Measurements from ENCODE around the gene ST6GAL2.

The ST6GAL2 gene

DNA sequence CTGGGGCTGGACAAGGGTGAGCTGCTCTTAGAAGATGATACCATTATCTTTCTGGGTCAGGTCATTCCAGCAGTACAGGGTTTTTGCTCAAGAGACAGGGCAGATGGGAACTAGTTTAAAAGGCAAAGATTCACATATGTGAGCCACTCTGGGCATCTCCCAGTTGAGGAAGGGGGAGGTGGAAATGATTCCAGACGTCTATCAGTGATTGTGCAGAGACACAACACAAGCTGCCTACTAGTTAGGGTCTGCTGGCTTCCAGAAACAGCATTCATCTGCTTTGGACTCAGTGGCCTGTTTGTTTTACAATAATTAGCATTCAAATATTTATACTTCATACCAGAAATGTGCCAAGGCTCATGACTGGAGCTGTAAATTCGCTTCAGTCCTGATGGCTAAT, 32.3 kb downstream of the ST6GAL2 start:
- Histone ChIP-seq H3K27ac (ENCODE audit: low read depth, low read length) (no peak overlapping the region), H3K4me2 (ENCODE audit: low read length) (no peak overlapping the region)
- no CpG with 5 or more reads among the region's 2 CpGs for WGBS (ENCODE audit: extremely low coverage, insufficient coverage, insufficient read length)

DNA sequence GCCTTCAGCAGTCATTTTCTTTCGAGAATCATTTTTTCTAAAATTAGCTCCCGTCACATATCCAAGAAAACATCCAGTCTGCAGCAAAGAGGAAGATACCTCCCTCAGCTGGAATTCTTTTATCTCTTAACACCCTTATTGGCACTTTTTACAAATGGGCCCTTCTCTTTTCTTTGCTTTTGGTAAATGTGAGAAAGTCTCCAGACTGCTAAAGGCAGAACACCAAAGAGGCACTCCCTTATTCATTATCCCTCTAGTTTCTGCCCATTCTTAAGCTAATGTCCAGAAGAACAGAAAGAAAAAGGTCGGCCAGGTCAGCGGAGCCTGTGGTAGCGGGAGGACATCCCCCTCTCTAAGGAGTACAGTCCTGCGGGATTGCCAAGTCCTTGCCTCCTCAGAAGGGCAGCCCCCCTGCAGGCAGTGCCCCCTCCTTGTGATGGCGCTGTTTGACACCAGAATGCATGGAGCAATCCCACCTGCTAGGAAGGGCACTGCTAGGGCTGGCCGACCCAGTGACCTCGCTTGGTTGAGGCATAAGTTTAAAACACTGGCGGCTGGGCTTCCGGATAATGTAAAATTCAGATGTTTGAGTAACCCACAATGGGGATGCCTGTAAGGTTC, 34.0 kb downstream of the ST6GAL2 start:
- H3K27me3 ChIP-seq (ENCODE audit: insufficient read depth, low read length) = no peaks in the 10 kb centered on the region
- H3K23ac ChIP-seq (ENCODE audit: low read length) = no peak overlapping the region
- no peaks in the 10 kb centered on the region for H3K79me1 ChIP-seq (ENCODE audit: low read length)
- H2BK120ac ChIP-seq (ENCODE audit: insufficient read depth, low read length, poor library complexity) = no peak overlapping the region
- H3K14ac ChIP-seq (ENCODE audit: low read length) = no peak overlapping the region
- H4K8ac ChIP-seq (ENCODE audit: low read depth, low read length) = no peak overlapping the region
- H3K9me3 ChIP-seq (ENCODE audit: insufficient read depth, low read depth, low read length) = no peaks in the 10 kb centered on the region
- WGBS (ENCODE audit: extremely low coverage, insufficient coverage, insufficient read length) = no CpG with 5 or more reads among the region's 11 CpGs
- no peak overlapping the region for H2BK5ac ChIP-seq (ENCODE audit: low read depth, low read length, poor library complexity)
- H2AK5ac ChIP-seq (ENCODE audit: low read length) = no peak overlapping the region
- no peaks in the 10 kb centered on the region for H3K4me1 ChIP-seq (ENCODE audit: control insufficient read depth in 1 of 2, insufficient read depth in 2 of 2, low read length in 2 of 2)
- H4K91ac ChIP-seq (ENCODE audit: low read depth, low read length) = no peak overlapping the region
- no peak overlapping the region for H3K27ac ChIP-seq (ENCODE audit: low read depth, low read length)
- H3K4me3 ChIP-seq (ENCODE audit: low read depth, low read length) = no peak overlapping the region
- H3K9ac ChIP-seq (ENCODE audit: low read length) = no peak overlapping the region
- no peak overlapping the region for H4K12ac ChIP-seq (ENCODE audit: low read depth, low read length)
- no peaks in the 10 kb centered on the region for H3K79me2 ChIP-seq (ENCODE audit: control insufficient read depth, insufficient read depth, low read length, poor library complexity)
- H3K4ac ChIP-seq (ENCODE audit: low read depth, low read length) = no peak overlapping the region
- no peaks in the 10 kb centered on the region for H3K36me3 ChIP-seq (ENCODE audit: control insufficient read depth in 1 of 2, insufficient read depth in 2 of 2, low read length in 2 of 2)
- H3K4me2 ChIP-seq (ENCODE audit: low read length) = no peak overlapping the region
- H2BK12ac ChIP-seq (ENCODE audit: low read length) = no peak overlapping the region
- DNase-seq = no peak
- no peak overlapping the region for H3K18ac ChIP-seq (ENCODE audit: low read length)
- H2AFZ ChIP-seq (ENCODE audit: insufficient read depth, low read length, poor library complexity) = no peak overlapping the region

More for the DNA sequence above, 32.3 kb downstream of the ST6GAL2 start:
- DNase-seq = no peak
- no peak overlapping the region for H2BK12ac ChIP-seq (ENCODE audit: low read length)
- no peak overlapping the region for H3K14ac ChIP-seq (ENCODE audit: low read length)
- H3K36me3 ChIP-seq (ENCODE audit: control insufficient read depth in 1 of 2, insufficient read depth in 2 of 2, low read length in 2 of 2) = no peaks in the 10 kb centered on the region
- no peak overlapping the region for H2AK5ac ChIP-seq (ENCODE audit: low read length)
- no peaks in the 10 kb centered on the region for H3K79me2 ChIP-seq (ENCODE audit: control insufficient read depth, insufficient read depth, low read length, poor library complexity)
- H3K4ac ChIP-seq (ENCODE audit: low read depth, low read length) = no peak overlapping the region
- H3K79me1 ChIP-seq (ENCODE audit: low read length) = no peaks in the 10 kb centered on the region
- H4K8ac ChIP-seq (ENCODE audit: low read depth, low read length) = no peak overlapping the region
- H2BK120ac ChIP-seq (ENCODE audit: insufficient read depth, low read length, poor library complexity) = no peak overlapping the region
- no peak overlapping the region for H4K12ac ChIP-seq (ENCODE audit: low read depth, low read length)
- no peak overlapping the region for H4K91ac ChIP-seq (ENCODE audit: low read depth, low read length)
- no peak overlapping the region for H3K23ac ChIP-seq (ENCODE audit: low read length)
- H2AFZ ChIP-seq (ENCODE audit: insufficient read depth, low read length, poor library complexity) = no peak overlapping the region
- no peak overlapping the region for H3K18ac ChIP-seq (ENCODE audit: low read length)
- H3K9me3 ChIP-seq (ENCODE audit: insufficient read depth, low read depth, low read length) = peaks cover 1% of the 10 kb centered on the region
- no peak overlapping the region for H2BK5ac ChIP-seq (ENCODE audit: low read depth, low read length, poor library complexity)
- H3K9ac ChIP-seq (ENCODE audit: low read length) = no peak overlapping the region
- H3K4me1 ChIP-seq (ENCODE audit: control insufficient read depth in 1 of 2, insufficient read depth in 2 of 2, low read length in 2 of 2) = no peaks in the 10 kb centered on the region
- no peak overlapping the region for H3K4me3 ChIP-seq (ENCODE audit: low read depth, low read length)
- H3K27me3 ChIP-seq (ENCODE audit: insufficient read depth, low read length) = no peaks in the 10 kb centered on the region

DNA sequence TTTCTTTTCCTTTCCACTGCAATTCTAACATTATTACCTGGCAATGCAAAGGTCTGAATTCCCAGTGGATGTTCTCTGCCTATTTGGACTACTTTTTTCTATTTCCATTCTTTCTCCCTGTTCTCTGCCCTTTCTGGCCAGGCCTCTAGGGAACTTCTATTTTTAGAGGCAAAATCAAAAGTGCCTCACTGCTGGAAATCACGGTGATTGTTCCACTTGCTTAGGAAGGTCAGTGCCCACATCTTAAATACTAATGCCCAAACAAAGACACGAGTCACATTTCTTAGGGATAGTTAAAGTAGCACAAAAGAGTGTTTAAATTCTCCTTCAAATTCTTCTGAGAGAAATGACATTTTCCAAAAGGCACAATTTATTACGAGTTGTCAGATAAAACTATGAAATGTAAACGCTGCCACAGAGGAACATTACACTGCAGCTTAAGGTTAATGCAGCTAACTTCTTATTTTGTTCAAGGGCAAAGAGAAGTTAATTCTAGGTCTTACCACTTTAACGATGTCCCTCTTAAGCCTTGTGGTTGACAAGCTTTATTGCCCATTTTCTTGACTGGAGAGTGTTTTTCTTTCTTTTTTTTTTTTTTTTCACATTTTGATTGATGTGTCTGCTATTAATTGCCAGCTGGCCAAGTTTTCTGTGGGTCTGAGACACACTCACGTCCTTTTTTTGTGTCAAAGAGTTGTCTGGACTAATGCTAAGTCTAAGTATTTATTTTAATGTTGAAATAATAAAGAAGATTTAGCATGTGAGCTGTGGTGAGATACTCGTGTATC, 34.7 kb downstream of the ST6GAL2 start:
- Histone ChIP-seq H2AK5ac (ENCODE audit: low read length) (no peak overlapping the region), H3K4me1 (ENCODE audit: control insufficient read depth in 1 of 2, insufficient read depth in 2 of 2, low read length in 2 of 2) (no peaks in the 10 kb centered on the region), H3K14ac (ENCODE audit: low read length) (no peak overlapping the region), H3K27me3 (ENCODE audit: insufficient read depth, low read length) (no peaks in the 10 kb centered on the region), H3K18ac (ENCODE audit: low read length) (no peak overlapping the region), H2BK120ac (ENCODE audit: insufficient read depth, low read length, poor library complexity) (no peak overlapping the region), H3K4me2 (ENCODE audit: low read length) (no peak overlapping the region), H3K36me3 (ENCODE audit: control insufficient read depth in 1 of 2, insufficient read depth in 2 of 2, low read length in 2 of 2) (no peaks in the 10 kb centered on the region), H3K23ac (ENCODE audit: low read length) (no peak overlapping the region), H2BK12ac (ENCODE audit: low read length) (no peak overlapping the region), H3K79me2 (ENCODE audit: control insufficient read depth, insufficient read depth, low read length, poor library complexity) (no peaks in the 10 kb centered on the region), H2BK5ac (ENCODE audit: low read depth, low read length, poor library complexity) (no peak overlapping the region), H4K91ac (ENCODE audit: low read depth, low read length) (no peak overlapping the region), H3K9me3 (ENCODE audit: insufficient read depth, low read depth, low read length) (no peaks in the 10 kb centered on the region), H3K4ac (ENCODE audit: low read depth, low read length) (no peak overlapping the region), H2AFZ (ENCODE audit: insufficient read depth, low read length, poor library complexity) (no peak overlapping the region), H3K79me1 (ENCODE audit: low read length) (no peaks in the 10 kb centered on the region), H4K12ac (ENCODE audit: low read depth, low read length) (no peak overlapping the region), H3K9ac (ENCODE audit: low read length) (no peak overlapping the region), H4K8ac (ENCODE audit: low read depth, low read length) (no peak overlapping the region), H3K4me3 (ENCODE audit: low read depth, low read length) (no peak overlapping the region), H3K27ac (ENCODE audit: low read depth, low read length) (no peak overlapping the region)
- WGBS (ENCODE audit: extremely low coverage, insufficient coverage, insufficient read length) = no CpG with 5 or more reads among the region's 7 CpGs
- no peak for DNase-seq

DNA sequence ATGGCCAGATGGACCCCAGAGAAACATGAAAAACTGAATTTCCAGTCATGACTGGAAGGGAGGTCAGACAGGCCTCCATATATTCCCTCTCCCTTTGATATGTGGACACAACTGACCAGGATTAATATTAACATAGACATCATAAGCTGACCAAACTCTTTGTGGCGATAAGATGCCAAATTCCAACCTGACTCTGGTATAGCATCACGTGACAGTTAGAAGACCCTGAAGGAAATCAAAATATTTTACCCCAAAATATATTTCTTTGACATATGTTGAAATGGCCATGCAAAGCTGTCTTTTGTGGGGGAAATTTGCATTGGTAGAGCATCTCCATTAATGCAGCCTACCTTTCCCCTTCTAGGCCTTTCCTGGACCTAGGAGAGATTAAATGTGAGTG, 36.7 kb downstream of the ST6GAL2 start:
- no peak overlapping the region for H2AK5ac ChIP-seq (ENCODE audit: low read length)
- no peak overlapping the region for H2BK12ac ChIP-seq (ENCODE audit: low read length)
- no peak overlapping the region for H3K4ac ChIP-seq (ENCODE audit: low read depth, low read length)
- no peaks in the 10 kb centered on the region for H3K4me1 ChIP-seq (ENCODE audit: control insufficient read depth in 1 of 2, insufficient read depth in 2 of 2, low read length in 2 of 2)
- no peak overlapping the region for H3K4me2 ChIP-seq (ENCODE audit: low read length)
- no peak overlapping the region for H3K4me3 ChIP-seq (ENCODE audit: low read depth, low read length)
- no peak overlapping the region for H3K14ac ChIP-seq (ENCODE audit: low read length)
- H4K91ac ChIP-seq (ENCODE audit: low read depth, low read length) = no peak overlapping the region
- no peak overlapping the region for H2BK120ac ChIP-seq (ENCODE audit: insufficient read depth, low read length, poor library complexity)
- H3K27me3 ChIP-seq (ENCODE audit: insufficient read depth, low read length) = no peaks in the 10 kb centered on the region
- H2AFZ ChIP-seq (ENCODE audit: insufficient read depth, low read length, poor library complexity) = no peak overlapping the region
- no peak for DNase-seq
- H4K8ac ChIP-seq (ENCODE audit: low read depth, low read length) = no peak overlapping the region
- no peak overlapping the region for H3K23ac ChIP-seq (ENCODE audit: low read length)
- no peak overlapping the region for H3K18ac ChIP-seq (ENCODE audit: low read length)
- H2BK5ac ChIP-seq (ENCODE audit: low read depth, low read length, poor library complexity) = no peak overlapping the region
- H3K79me2 ChIP-seq (ENCODE audit: control insufficient read depth, insufficient read depth, low read length, poor library complexity) = no peaks in the 10 kb centered on the region
- H3K27ac ChIP-seq (ENCODE audit: low read depth, low read length) = no peak overlapping the region
- WGBS (ENCODE audit: extremely low coverage, insufficient coverage, insufficient read length) = no CpG with 5 or more reads among the region's 2 CpGs
- H4K12ac ChIP-seq (ENCODE audit: low read depth, low read length) = no peak overlapping the region
- H3K36me3 ChIP-seq (ENCODE audit: control insufficient read depth in 1 of 2, insufficient read depth in 2 of 2, low read length in 2 of 2) = no peaks in the 10 kb centered on the region
- no peaks in the 10 kb centered on the region for H3K9me3 ChIP-seq (ENCODE audit: insufficient read depth, low read depth, low read length)
- no peak overlapping the region for H3K9ac ChIP-seq (ENCODE audit: low read length)
- no peaks in the 10 kb centered on the region for H3K79me1 ChIP-seq (ENCODE audit: low read length)

Measured in trophoblast cell (in vitro differentiated cells and primary cell).